CD4-positive, alpha-beta memory T cell (primary cell): ENCODE data around the gene PCDHA3. TPM values are rescaled to one million over a fixed set of nuclear protein-coding genes. Genes with fewer than 3 reads are reported as not detected.
"Not testable (repeated sequence)": the region's sequence is repeated elsewhere in the genome, so short reads cannot be mapped to it uniquely, and the experiment has no call there.

ENCODE experiments used
- CTCF ChIA-PET: fragments of 350-600 bp; sonication (Branson Sonifier 250); formaldehyde crosslinking; loops from one replicate; lab custom pipeline; 2021; ENCODE audit warnings: inconsistent platforms; ENCODE audit not compliant: partially characterized antibody; lab: Charles Lee
- POLR2A ChIA-PET: fragments of 350-600 bp; sonication (Branson Sonifier 250); formaldehyde crosslinking; loops from one replicate; lab custom pipeline; 2021; ENCODE audit not compliant: partially characterized antibody; lab: Charles Lee
- DNase-seq, 5 donors: peaks; one replicate each; pipeline versions ENCODE4 v3.0.0 to v3.0.0-alpha.2; 2020 to 2022; ENCODE audit warnings: mixed read lengths in 1 of 5
- H3K27ac ChIP-seq: one replicate; pipeline ENCODE4 v1.7.0; 2013; ENCODE audit warnings: low read depth, low read length
- H3K27me3 ChIP-seq: 2 replicates; pipeline ENCODE4 v1.7.0; 2013; ENCODE audit warnings: mild to moderate bottlenecking, low read length, moderate library complexity; ENCODE audit not compliant: insufficient read depth
- H3K36me3 ChIP-seq: 2 replicates; pipeline ENCODE4 v1.7.0; 2013; ENCODE audit warnings: mild to moderate bottlenecking, low read length, moderate library complexity; ENCODE audit not compliant: insufficient read depth
- H3K4me1 ChIP-seq: 2 replicates; pipeline ENCODE4 v1.7.0; 2013; ENCODE audit warnings: mild to moderate bottlenecking, low read length, moderate library complexity; ENCODE audit not compliant: insufficient read depth
- H3K4me3 ChIP-seq, 2 donors: one replicate each; pipeline ENCODE4 v1.7.0; 2013; ENCODE audit warnings: low read length in 2 of 2, mild to moderate bottlenecking in 1 of 2
- H3K9me3 ChIP-seq, 2 donors: one replicate each; pipeline ENCODE4 v1.7.0; 2013; ENCODE audit warnings: low read length in 2 of 2, control low read depth in 1 of 2; ENCODE audit not compliant: control insufficient read depth in 1 of 2
- H3K27ac Mint-ChIP-seq, 7 donors: one replicate each; pipeline ENCODE4 v1.8.0; 2020 to 2021; ENCODE audit warnings: mixed read lengths in 7 of 7, mild to moderate bottlenecking in 6 of 7, inconsistent platforms in 3 of 7, moderate library complexity in 3 of 7
- H3K27me3 Mint-ChIP-seq, 2 donors: one replicate each; pipeline ENCODE4 v1.8.0; 2020 to 2021; ENCODE audit warnings: mixed read lengths in 2 of 2
- H3K36me3 Mint-ChIP-seq, 2 donors: one replicate each; pipeline ENCODE4 v1.8.0; 2020 to 2021; ENCODE audit warnings: mixed read lengths in 2 of 2, inconsistent platforms in 1 of 2, mild to moderate bottlenecking in 1 of 2
- H3K4me1 Mint-ChIP-seq, 4 donors: one replicate each; pipeline ENCODE4 v1.8.0; 2020 to 2021; ENCODE audit warnings: mixed read lengths in 4 of 4, mild to moderate bottlenecking in 1 of 4
- H3K4me3 Mint-ChIP-seq, 8 donors: one replicate each; pipeline ENCODE4 v1.8.0; 2020 to 2021; ENCODE audit warnings: mixed read lengths in 8 of 8, mild to moderate bottlenecking in 7 of 8, moderate library complexity in 6 of 8, inconsistent platforms in 3 of 8
- H3K9me3 Mint-ChIP-seq, 8 donors: one replicate each; pipeline ENCODE4 v1.8.0; 2020 to 2021; ENCODE audit warnings: mixed read lengths in 8 of 8, mild to moderate bottlenecking in 5 of 8, inconsistent platforms in 3 of 8, moderate library complexity in 1 of 8
- intact Hi-C: fragments of 100-400 bp; cut with micrococcal nuclease; formaldehyde crosslinking; loops from one replicate; pipeline ENCODE4 v1.15.1; 2023
- polyA plus RNA-seq, 2 donors: library from polyadenylated mRNA; unstranded; fragments of 300-500 nt; fragmentation: Illumina TruSeq; gene quantifications; one replicate each; pipeline ENCODE4 v1.2.3, GENCODE V29; 2021
- total RNA-seq, 2 experiments: library from RNA; stranded (reverse); gene quantifications; one replicate each; pipeline ENCODE4 v1.2.3, GENCODE V29; 2021

PCDHA3 gene
- total and polyA plus RNA-seq, 4 experiments from 2014 or later: not detected

DNA sequence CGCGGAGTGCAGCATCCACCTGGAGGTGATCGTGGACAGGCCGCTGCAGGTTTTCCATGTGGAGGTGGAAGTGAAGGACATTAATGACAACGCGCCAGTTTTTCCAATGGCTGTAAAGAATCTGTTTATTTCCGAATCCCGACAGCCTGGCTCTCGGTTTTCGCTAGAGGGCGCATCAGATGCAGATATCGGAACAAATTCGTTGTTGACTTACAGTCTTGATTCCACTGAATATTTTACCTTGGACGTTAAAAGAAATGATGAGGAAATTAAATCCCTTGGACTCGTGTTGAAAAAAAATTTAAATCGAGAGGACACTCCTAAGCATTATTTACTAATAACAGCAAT lies 611 bp downstream of the PCDHA3 start:
- Histone ChIP-seq H3K27me3 (peaks cover 5% of the 10 kb centered on the region), H3K27ac (no peak overlapping the region), H3K36me3 (no peaks in the 10 kb centered on the region), H3K9me3 (peaks cover 0 to 4% of the 10 kb centered on the region in 2 donors), H3K4me3 (no peak overlapping the region), H3K4me1 (no peaks in the 10 kb centered on the region)
- POLR2A ChIA-PET: no interaction called here
- H3K27me3 Mint-ChIP-seq: peaks cover 9 to 19% of the 10 kb centered on the region in 2 donors
- peaks cover 4 to 10% of the 10 kb centered on the region in 2 donors for H3K36me3 Mint-ChIP-seq
- intact Hi-C loops: no loop called here
- H3K4me3 Mint-ChIP-seq: no peak overlapping the region
- H3K27ac Mint-ChIP-seq: peak overlapping the region in 1 of 7 donors; percentile 53
- H3K9me3 Mint-ChIP-seq: peaks cover 3 to 73% (median 51%) of the 10 kb centered on the region in 8 donors
- no peaks in the 10 kb centered on the region for H3K4me1 Mint-ChIP-seq
- DNase-seq: no peak
- CTCF ChIA-PET: no interaction called here

DNA sequence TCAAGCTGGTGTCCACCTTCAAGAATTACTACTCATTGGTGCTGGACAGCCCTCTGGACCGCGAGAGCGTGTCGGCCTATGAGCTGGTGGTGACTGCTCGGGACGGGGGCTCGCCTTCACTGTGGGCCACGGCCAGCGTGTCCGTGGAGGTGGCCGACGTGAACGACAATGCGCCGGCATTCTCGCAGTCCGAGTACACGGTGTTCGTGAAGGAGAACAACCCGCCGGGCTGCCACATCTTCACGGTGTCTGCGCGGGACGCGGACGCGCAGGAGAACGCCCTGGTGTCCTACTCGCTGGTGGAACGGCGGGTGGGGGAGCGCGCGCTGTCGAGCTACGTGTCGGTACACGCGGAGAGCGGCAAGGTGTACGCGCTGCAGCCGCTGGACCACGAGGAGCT lies 1.5 kb downstream of the PCDHA3 start:
- intact Hi-C loops, H3K4me3 ChIP-seq, POLR2A ChIA-PET, CTCF ChIA-PET, H3K4me1 ChIP-seq, H3K4me1 Mint-ChIP-seq, H3K9me3 ChIP-seq, H3K4me3 Mint-ChIP-seq, H3K27ac ChIP-seq, H3K36me3 ChIP-seq, H3K27me3 ChIP-seq, H3K27ac Mint-ChIP-seq: not testable (repeated sequence)
- H3K9me3 Mint-ChIP-seq: peaks cover 3 to 77% (median 52%) of the 10 kb centered on the region in 8 donors
- peak in 1 of 5 donors; percentile 5 for DNase-seq
- H3K27me3 Mint-ChIP-seq: peaks cover 10 to 22% of the 10 kb centered on the region in 2 donors
- peaks cover 7 to 12% of the 10 kb centered on the region in 2 donors for H3K36me3 Mint-ChIP-seq

DNA sequence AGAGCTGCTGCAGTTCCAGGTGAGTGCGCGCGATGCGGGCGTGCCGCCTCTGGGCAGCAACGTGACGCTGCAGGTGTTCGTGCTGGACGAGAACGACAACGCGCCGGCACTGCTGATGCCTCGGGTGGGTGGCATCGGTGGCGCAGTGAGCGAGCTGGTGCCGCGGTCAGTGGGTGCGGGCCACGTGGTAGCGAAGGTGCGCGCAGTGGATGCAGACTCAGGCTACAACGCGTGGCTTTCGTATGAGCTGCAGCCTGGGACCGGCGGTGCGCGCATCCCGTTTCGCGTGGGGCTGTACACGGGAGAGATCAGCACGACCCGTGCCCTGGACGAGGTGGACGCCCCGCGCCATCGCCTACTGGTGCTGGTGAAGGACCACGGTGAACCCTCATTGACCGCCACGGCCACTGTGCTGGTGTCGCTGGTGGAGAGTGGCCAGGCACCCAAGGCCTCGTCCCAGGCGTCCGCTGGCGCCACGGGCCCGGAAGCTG lies 2.0 kb downstream of the PCDHA3 start:
- POLR2A ChIA-PET: no interaction called here
- CTCF ChIA-PET: no interaction called here

DNA sequence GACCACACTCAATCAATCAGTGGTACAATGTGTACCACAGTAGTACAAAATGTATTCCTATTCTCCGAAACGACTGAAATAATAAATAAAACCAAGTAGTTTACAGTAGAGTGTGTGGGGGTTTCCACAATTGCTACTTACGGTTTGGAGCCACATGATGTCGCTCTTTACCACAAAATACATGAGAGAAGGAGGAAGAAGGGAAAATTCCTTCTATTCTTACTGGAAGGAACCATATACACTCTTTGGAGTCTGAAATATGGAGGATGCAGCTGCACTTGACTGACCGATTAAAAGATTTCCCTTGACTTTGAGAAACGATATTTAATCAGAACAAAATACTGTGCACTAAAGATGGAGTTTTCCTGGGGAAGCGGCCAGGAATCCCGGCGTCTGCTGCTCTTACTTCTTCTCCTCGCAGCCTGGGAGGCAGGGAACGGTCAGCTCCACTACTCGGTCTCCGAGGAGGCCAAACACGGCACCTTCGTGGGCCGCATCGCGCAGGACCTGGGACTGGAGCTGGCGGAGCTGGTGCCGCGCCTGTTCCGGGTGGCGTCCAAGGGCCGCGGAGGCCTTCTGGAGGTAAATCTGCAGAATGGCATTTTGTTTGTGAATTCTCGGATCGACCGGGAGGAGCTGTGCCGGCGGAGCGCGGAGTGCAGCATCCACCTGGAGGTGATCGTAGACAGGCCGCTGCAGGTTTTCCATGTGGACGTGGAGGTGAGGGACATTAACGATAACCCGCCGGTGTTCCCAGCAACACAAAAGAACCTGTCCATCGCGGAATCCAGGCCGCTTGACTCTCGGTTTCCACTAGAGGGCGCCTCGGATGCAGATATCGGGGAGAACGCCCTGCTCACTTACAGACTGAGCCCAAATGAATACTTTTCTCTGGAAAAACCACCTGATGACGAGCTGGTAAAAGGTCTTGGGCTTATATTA lies 6.2 kb downstream of the PCDHA3 start, which contains the start of gene PCDHA4:
PCDHA4 (plus strand) TSS at position 235 of the 942 bp plus-strand sequence.
- Mint-ChIP-seq H3K4me3 (peak within 1 kb of the TSS in 1 of 8 donors; percentile 13), H3K36me3 (peaks cover 7 to 9% of the 10 kb centered on the region in 2 donors), H3K27ac (no peak within 1 kb of the TSS), H3K4me1 (no peaks in the 10 kb centered on the region), H3K9me3 (peaks cover 3 to 78% (median 47%) of the 10 kb centered on the region in 8 donors), H3K27me3 (peaks cover 7 to 18% of the 10 kb centered on the region in 2 donors)
- no peaks in the 10 kb centered on the region for H3K4me1 ChIP-seq
- no peak within 1 kb of the TSS for H3K27ac ChIP-seq
- intact Hi-C loops: no loop called here
- H3K36me3 ChIP-seq: no peaks in the 10 kb centered on the region
- POLR2A ChIA-PET: no interaction called here
- no peak for DNase-seq
- H3K4me3 ChIP-seq: no peak within 1 kb of the TSS
- CTCF ChIA-PET: interaction anchor here (0.9 kb wide), 1 partner anchor 9 kb away, joined by 3 read pairs; no protein-coding TSS in a partner anchor
- H3K27me3 ChIP-seq: no peaks in the 10 kb centered on the region
- no peaks in the 10 kb centered on the region for H3K9me3 ChIP-seq

More for the DNA sequence above, 2.0 kb downstream of the PCDHA3 start:
- H3K4me1 Mint-ChIP-seq: no peaks in the 10 kb centered on the region
- Histone ChIP-seq H3K4me3 (no peak overlapping the region), H3K36me3 (no peaks in the 10 kb centered on the region), H3K27ac (no peak overlapping the region), H3K27me3 (peaks cover 5% of the 10 kb centered on the region), H3K9me3 (peaks cover 0 to 4% of the 10 kb centered on the region in 2 donors), H3K4me1 (no peaks in the 10 kb centered on the region)
- H3K4me3 Mint-ChIP-seq: no peak overlapping the region
- peak in 1 of 5 donors; percentile 26 for DNase-seq
- intact Hi-C loops: no loop called here
- peaks cover 10 to 22% of the 10 kb centered on the region in 2 donors for H3K27me3 Mint-ChIP-seq
- no peak overlapping the region for H3K27ac Mint-ChIP-seq
- peaks cover 3 to 78% (median 55%) of the 10 kb centered on the region in 8 donors for H3K9me3 Mint-ChIP-seq
- H3K36me3 Mint-ChIP-seq: peaks cover 7 to 12% of the 10 kb centered on the region in 2 donors

DNA sequence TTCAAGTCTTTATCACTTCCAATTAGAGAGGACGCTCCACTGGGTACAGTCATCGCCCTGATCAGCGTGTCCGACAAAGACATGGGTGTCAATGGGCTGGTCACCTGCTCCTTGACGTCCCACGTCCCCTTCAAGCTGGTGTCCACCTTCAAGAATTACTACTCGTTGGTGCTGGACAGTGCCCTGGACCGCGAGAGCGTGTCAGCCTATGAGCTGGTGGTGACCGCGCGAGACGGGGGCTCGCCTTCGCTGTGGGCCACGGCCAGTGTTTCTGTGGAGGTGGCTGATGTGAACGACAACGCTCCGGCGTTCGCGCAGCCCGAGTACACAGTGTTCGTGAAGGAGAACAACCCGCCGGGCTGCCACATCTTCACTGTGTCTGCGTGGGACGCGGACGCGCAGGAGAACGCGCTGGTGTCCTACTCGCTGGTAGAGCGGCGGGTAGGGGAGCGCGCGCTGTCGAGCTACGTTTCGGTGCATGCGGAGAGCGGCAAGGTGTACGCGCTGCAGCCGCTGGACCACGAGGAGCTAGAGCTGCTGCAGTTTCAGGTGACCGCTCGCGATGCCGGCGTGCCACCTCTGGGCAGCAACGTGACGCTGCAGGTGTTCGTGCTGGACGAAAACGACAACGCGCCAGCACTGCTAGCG lies 7.5 kb downstream of the PCDHA3 start:
- H3K27ac ChIP-seq, H3K4me3 Mint-ChIP-seq, H3K9me3 ChIP-seq, intact Hi-C loops, H3K4me1 ChIP-seq, POLR2A ChIA-PET, H3K27ac Mint-ChIP-seq, H3K4me1 Mint-ChIP-seq, DNase-seq, H3K27me3 ChIP-seq, H3K4me3 ChIP-seq, H3K36me3 ChIP-seq: not testable (repeated sequence)
- peaks cover 3 to 82% (median 53%) of the 10 kb centered on the region in 8 donors for H3K9me3 Mint-ChIP-seq
- CTCF ChIA-PET: interaction anchor here (0.9 kb wide), 1 partner anchor 8 kb away, joined by 3 read pairs; no protein-coding TSS in a partner anchor
- peaks cover 7 to 18% of the 10 kb centered on the region in 2 donors for H3K27me3 Mint-ChIP-seq
- peaks cover 7 to 13% of the 10 kb centered on the region in 2 donors for H3K36me3 Mint-ChIP-seq

DNA sequence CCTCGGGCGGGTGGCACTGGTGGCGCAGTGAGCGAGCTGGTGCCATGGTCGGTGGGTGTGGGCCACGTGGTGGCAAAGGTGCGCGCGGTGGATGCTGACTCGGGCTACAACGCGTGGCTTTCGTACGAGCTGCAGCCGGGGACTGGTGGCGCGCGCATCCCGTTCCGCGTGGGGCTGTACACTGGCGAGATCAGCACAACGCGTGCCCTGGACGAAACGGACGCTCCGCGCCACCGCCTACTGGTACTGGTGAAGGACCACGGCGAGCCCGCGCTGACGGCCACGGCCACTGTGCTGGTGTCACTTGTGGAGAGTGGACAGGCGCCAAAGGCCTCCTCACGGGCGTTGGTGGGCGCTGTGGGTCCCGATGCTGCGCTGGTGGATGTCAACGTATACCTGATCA lies 8.0 kb downstream of the PCDHA3 start:
- no peaks in the 10 kb centered on the region for H3K9me3 ChIP-seq
- Mint-ChIP-seq H3K27me3 (peaks cover 7 to 15% of the 10 kb centered on the region in 2 donors), H3K36me3 (peaks cover 3 to 10% of the 10 kb centered on the region in 2 donors), H3K9me3 (peaks cover 3 to 77% (median 49%) of the 10 kb centered on the region in 8 donors), H3K27ac (no peak overlapping the region), H3K4me1 (no peaks in the 10 kb centered on the region), H3K4me3 (no peak overlapping the region)
- intact Hi-C loops: no loop called here
- H3K4me1 ChIP-seq: no peaks in the 10 kb centered on the region
- no peak overlapping the region for H3K27ac ChIP-seq
- H3K27me3 ChIP-seq: no peaks in the 10 kb centered on the region
- H3K36me3 ChIP-seq: no peaks in the 10 kb centered on the region
- H3K4me3 ChIP-seq: no peak overlapping the region
- ChIA-PET CTCF (no interaction called here), POLR2A (no interaction called here)
- DNase-seq: no peak
